ENCODE measurements around the gene MUC4.

DNA sequence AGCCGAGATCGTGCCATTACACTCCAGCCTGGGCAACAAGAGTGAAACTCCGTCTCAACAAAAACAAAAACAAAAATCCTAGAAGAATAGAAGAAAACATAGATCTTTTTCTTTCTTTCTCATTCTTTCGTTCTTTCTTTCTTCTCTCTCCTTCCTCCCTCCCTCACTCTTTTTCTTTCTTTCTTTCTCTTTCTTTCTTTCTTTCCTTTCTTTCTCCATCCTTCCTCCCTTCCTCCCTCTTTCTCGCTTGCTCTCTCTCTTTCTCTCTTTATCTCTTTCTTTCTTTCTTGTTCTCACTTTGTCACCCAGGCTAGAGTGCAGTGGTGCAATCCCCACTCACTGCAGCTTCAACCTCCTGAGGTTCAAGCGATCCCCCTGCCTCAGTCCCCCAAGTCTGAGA is 33.8 kb upstream of the MUC4 start:
- TF ChIP-seq, protein P1, sequence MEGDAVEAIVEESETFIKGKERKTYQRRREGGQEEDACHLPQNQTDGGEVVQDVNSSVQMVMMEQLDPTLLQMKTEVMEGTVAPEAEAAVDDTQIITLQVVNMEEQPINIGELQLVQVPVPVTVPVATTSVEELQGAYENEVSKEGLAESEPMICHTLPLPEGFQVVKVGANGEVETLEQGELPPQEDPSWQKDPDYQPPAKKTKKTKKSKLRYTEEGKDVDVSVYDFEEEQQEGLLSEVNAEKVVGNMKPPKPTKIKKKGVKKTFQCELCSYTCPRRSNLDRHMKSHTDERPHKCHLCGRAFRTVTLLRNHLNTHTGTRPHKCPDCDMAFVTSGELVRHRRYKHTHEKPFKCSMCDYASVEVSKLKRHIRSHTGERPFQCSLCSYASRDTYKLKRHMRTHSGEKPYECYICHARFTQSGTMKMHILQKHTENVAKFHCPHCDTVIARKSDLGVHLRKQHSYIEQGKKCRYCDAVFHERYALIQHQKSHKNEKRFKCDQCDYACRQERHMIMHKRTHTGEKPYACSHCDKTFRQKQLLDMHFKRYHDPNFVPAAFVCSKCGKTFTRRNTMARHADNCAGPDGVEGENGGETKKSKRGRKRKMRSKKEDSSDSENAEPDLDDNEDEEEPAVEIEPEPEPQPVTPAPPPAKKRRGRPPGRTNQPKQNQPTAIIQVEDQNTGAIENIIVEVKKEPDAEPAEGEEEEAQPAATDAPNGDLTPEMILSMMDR (conservative IDR thresholded peaks at IDR 0.05; ENCODE audit: low read length) = no peak
- no peak for TF ChIP-seq EZH2phosphoT487 (IDR thresholded peaks at IDR 0.05; ENCODE audit: borderline replicate concordance)
